Colonic mucosa (tissue), 4 donors: ENCODE data around the gene MOB3C. TPM values are rescaled to one million over a fixed set of nuclear protein-coding genes. Genes with fewer than 3 reads are reported as not detected.

Experiments used
- DNase-seq: peaks from one replicate; pipeline ENCODE4 v3.0.0-alpha.2; 2020
- H3K27ac ChIP-seq: fragments of 200-600 bp; one replicate; pipeline ENCODE4 v1.8.0; 2021
- H3K27me3 ChIP-seq: fragments of 200-600 bp; one replicate; pipeline ENCODE4 v1.8.0; 2021
- H3K36me3 ChIP-seq: fragments of 200-600 bp; one replicate; pipeline ENCODE4 v1.8.0; 2021
- H3K4me1 ChIP-seq: fragments of 200-600 bp; one replicate; pipeline ENCODE4 v1.8.0; 2021; ENCODE audit warnings: mild to moderate bottlenecking
- H3K4me3 ChIP-seq: fragments of 200-600 bp; one replicate; pipeline ENCODE4 v1.8.0; 2021
- H3K9ac ChIP-seq, 2 donors: one replicate each; pipeline ENCODE4 v1.7.0; 2013; ENCODE audit warnings: control low read depth in 2 of 2, low read depth in 2 of 2, low read length in 2 of 2
- H3K9me3 ChIP-seq: fragments of 200-600 bp; one replicate; pipeline ENCODE4 v1.8.0; 2021
- CTCF ChIP-seq: fragments of 200-600 bp; IDR thresholded peaks from one replicate; pipeline ENCODE4 v1.8.0; 2022; ENCODE audit warnings: antibody characterized with exemption, mild to moderate bottlenecking
- intact Hi-C: fragments of 100-400 bp; cut with DNase I; formaldehyde crosslinking; loops from one replicate; pipeline ENCODE4 v1.14.1; 2022
- total RNA-seq, 2 donors: library from RNA; stranded (reverse); fragmentation: NEBNext Ultra II Directional in 1 of 2; extraction: Animal tissue kit (Norgen Biotek cat#: 25700) in 1 of 2; gene quantifications; one replicate each; pipeline ENCODE4 v1.2.1, GENCODE V29; 2021
- donor health status: healthy.
- donor health status: DM: no; HTN: no; CAD: no.
- donor health status: DM: no; HTN: no; CAD: no.

MOB3C gene
- total RNA-seq, 2 donors from 2014 or later = 11.8 to 16.3 TPM

- H3K36me3 ChIP-seq = peaks cover 6% of the 10 kb centered on the region
These were observed 33.1 kb downstream of the MOB3C start for GRCh38 chr1:46583494-46583893.

GRCh38 chr1:46582972-46583371 is 33.6 kb downstream of the MOB3C start:
- DNase-seq = no peak
- H3K36me3 ChIP-seq = peaks cover 6% of the 10 kb centered on the region
- no peak for TF ChIP-seq CTCF

More at GRCh38 chr1:46583494-46583893, 33.1 kb downstream of the MOB3C start:
- no peak for TF ChIP-seq CTCF
- Histone ChIP-seq H3K9me3 (no peaks in the 10 kb centered on the region), H3K4me1 (no peaks in the 10 kb centered on the region), H3K9ac (no peak overlapping the region), H3K4me3 (no peak overlapping the region), H3K27me3 (no peaks in the 10 kb centered on the region), H3K27ac (no peak overlapping the region)
- intact Hi-C loops = no loop called here
- DNase-seq = no peak

GRCh38 chr1:46581681-46582455 is 34.7 kb downstream of the MOB3C start:
- intact Hi-C loops = no loop called here
- Histone ChIP-seq H3K36me3 (peaks cover 6% of the 10 kb centered on the region), H3K9ac (no peak overlapping the region), H3K27me3 (no peaks in the 10 kb centered on the region), H3K27ac (no peak overlapping the region), H3K4me3 (no peak overlapping the region), H3K4me1 (no peaks in the 10 kb centered on the region), H3K9me3 (no peaks in the 10 kb centered on the region)
- no peak for TF ChIP-seq CTCF
- no peak for DNase-seq

More at GRCh38 chr1:46582972-46583371, 33.6 kb downstream of the MOB3C start:
- H3K9me3 ChIP-seq = no peaks in the 10 kb centered on the region
- H3K27ac ChIP-seq = no peak overlapping the region
- no peaks in the 10 kb centered on the region for H3K27me3 ChIP-seq
- H3K4me1 ChIP-seq = no peaks in the 10 kb centered on the region
- no peak overlapping the region for H3K9ac ChIP-seq
- no peak overlapping the region for H3K4me3 ChIP-seq
- intact Hi-C loops = no loop called here

GRCh38 chr1:46580140-46580903 is 36.3 kb downstream of the MOB3C start:
- no peaks in the 10 kb centered on the region for H3K27me3 ChIP-seq
- H3K36me3 ChIP-seq = peaks cover 6% of the 10 kb centered on the region
- intact Hi-C loops = no loop called here
- no peak overlapping the region for H3K4me3 ChIP-seq
- no peaks in the 10 kb centered on the region for H3K9me3 ChIP-seq
- no peak for TF ChIP-seq CTCF
- DNase-seq = no peak
- no peak overlapping the region for H3K27ac ChIP-seq
- no peak overlapping the region for H3K9ac ChIP-seq
- no peaks in the 10 kb centered on the region for H3K4me1 ChIP-seq

- Histone ChIP-seq H3K4me3 (no peak overlapping the region), H3K9me3 (no peaks in the 10 kb centered on the region), H3K27me3 (no peaks in the 10 kb centered on the region), H3K36me3 (peaks cover 6% of the 10 kb centered on the region), H3K27ac (no peak overlapping the region), H3K4me1 (no peaks in the 10 kb centered on the region), H3K9ac (no peak overlapping the region)
- TF ChIP-seq CTCF = no peak
- intact Hi-C loops = no loop called here
- no peak for DNase-seq
These were observed 38.9 kb downstream of the MOB3C start for GRCh38 chr1:46577671-46578070.
